Measurements from ENCODE around the gene GSTK1.

The GSTK1 gene

DNA sequence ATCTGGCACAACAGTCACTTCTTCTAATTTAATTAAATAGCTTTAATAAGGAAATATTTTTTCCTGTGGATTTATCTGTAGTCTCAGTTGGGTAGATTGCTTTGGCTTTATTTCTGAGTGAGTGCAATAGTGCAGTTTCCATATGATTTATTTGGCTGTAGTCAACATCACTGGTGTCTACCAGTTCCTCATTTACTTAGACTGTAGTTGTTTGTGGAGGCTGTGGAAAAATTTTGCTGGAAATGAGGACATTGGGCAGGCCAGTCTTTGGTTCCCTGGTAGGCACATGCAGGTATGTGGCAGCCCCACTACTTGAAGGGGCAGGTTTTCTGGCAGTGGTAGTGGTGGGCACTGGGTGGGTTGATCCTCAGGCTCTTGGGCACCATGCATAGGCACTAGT lies 25.9 kb upstream of the GSTK1 start:
- TF ChIP-seq, protein P1, sequence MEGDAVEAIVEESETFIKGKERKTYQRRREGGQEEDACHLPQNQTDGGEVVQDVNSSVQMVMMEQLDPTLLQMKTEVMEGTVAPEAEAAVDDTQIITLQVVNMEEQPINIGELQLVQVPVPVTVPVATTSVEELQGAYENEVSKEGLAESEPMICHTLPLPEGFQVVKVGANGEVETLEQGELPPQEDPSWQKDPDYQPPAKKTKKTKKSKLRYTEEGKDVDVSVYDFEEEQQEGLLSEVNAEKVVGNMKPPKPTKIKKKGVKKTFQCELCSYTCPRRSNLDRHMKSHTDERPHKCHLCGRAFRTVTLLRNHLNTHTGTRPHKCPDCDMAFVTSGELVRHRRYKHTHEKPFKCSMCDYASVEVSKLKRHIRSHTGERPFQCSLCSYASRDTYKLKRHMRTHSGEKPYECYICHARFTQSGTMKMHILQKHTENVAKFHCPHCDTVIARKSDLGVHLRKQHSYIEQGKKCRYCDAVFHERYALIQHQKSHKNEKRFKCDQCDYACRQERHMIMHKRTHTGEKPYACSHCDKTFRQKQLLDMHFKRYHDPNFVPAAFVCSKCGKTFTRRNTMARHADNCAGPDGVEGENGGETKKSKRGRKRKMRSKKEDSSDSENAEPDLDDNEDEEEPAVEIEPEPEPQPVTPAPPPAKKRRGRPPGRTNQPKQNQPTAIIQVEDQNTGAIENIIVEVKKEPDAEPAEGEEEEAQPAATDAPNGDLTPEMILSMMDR (IDR thresholded peaks at IDR 0.05; ENCODE audit: low read depth, low read length, missing control alignments): no peak
- no peak for DNase-seq (ENCODE audit: low read depth)
- H3K4me3 ChIP-seq (ENCODE audit: low read depth, low read length): no peak overlapping the region
- in situ Hi-C loops (cut with HindIII; ENCODE audit: low sequenced_read_pairs): no loop called here

DNA sequence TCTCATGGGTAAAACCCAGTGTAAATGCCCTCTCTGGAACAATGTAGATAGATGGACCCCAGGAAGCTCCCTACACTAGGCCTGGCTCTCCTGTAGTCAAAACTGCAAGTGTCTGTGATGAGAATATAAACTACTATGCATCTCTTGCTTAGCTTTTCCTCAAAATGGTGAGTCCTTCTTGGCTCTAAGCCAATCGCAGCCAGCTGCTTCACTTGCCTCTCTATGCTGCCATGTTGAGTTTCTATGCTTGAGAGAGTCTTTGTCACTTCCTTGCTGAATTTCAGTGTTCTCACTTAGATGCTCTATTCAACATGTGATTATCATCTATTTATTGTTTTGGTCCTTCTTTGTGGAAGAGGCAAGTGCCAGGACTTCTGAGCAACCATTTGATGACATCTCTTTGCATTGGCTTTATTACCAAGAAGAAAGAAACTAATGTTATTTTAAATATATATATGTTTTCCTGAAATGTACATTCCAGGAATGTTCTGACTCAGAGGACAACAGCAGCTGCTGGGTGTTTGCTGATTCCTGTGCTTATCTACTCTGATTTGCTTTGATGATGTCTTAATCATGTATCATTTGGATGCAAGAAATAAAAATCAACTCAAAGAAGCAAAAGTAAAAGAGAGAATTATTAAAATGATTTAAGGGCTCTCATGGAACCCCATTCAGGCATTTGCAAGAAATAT lies 24.8 kb upstream of the GSTK1 start:
- DNase-seq (ENCODE audit: low read depth): no peak
- TF ChIP-seq, protein P1 (IDR thresholded peaks at IDR 0.05; ENCODE audit: low read depth, low read length, missing control alignments): no peak
- in situ Hi-C loops (cut with HindIII; ENCODE audit: low sequenced_read_pairs): no loop called here
- no peak overlapping the region for H3K4me3 ChIP-seq (ENCODE audit: low read depth, low read length)

DNA sequence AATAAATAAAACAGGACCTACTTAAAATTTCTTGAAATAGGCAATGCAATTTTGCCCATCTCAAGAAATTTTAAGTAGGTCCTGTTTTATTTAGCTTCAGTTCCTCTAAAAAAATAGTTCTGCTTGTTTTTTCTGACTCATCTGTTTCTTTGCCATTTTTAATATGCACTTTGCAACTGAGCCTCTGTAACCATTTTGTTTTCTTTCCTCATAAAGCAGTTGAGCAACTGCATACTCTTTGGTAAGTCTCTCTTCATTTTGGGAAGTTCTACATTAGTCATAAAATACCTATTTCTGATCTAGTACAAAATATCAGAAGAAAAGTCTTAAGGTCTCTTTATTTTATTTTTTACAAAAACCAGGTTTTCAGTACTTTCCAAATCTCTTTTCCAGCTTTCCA lies 23.4 kb upstream of the GSTK1 start:
- in situ Hi-C loops (cut with HindIII; ENCODE audit: low sequenced_read_pairs): no loop called here
- no peak overlapping the region for H3K4me3 ChIP-seq (ENCODE audit: low read depth, low read length)
- TF ChIP-seq, protein P1 (IDR thresholded peaks at IDR 0.05; ENCODE audit: low read depth, low read length, missing control alignments): no peak
- DNase-seq (ENCODE audit: low read depth): no peak

DNA sequence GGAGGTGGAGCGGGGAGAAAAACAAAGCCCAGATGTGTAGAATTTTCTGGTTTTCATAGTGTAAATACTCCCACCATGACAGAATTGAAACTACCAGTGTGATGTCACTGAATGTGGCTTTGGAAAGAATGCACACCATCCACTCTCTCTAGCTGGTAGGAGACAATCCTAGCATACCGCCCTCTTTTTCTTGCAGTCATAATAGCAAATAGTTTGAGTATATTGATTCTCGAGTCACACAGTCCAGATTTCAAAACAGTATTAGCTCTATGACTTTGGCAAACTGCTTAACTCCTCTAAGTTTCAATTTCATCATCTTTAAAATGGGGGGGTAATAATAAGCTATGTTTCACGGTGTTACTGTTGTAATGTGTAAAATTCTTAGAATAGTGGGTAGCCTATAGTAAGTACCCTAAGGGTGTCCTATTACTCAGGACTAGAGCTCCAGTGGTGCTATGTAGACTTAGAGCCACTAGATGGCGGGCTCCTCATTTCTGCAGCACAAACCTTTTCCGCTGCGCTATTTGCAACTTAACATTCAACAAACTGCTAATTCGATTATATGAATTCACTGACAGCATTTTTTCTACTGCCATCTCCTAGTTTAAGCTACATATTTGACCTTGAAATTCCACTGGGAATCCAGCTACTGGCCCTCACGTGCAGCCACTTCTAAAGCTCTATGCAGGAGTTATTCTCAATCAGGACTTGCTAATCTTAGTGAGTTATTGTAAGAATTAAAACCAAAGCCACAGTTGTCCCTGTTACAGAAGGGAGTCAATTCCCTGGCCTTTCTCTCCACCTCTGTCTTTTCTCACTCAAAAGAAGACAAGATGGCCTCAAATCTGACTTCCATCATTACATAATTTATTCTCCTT lies 22.7 kb upstream of the GSTK1 start:
- no peak overlapping the region for H3K4me3 ChIP-seq (ENCODE audit: low read depth, low read length)
- TF ChIP-seq, protein P1 (IDR thresholded peaks at IDR 0.05; ENCODE audit: low read depth, low read length, missing control alignments): peak; percentile 93
- peak; percentile 79 for DNase-seq (ENCODE audit: low read depth)
- in situ Hi-C loops (cut with HindIII; ENCODE audit: low sequenced_read_pairs): no loop called here

DNA sequence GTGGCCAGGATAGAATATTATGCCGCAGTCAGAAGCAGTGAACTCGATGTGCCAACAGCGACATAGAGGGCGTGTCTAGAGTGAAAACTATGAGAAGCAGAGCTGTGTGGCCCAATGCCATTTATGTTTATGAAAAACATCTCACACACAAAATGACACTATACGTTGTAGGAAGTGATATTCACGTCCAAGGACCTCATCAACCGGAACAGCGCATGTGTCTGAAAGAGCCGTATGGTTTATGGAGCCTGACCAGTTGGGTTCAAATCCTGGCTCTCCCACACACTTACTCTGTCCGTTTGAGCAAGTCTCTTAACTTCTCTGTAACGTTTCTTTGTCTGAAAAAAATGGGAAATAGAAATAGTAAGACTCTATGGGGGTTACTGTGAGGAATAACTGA lies 20.9 kb upstream of the GSTK1 start:
- in situ Hi-C loops (cut with HindIII; ENCODE audit: low sequenced_read_pairs): no loop called here
- TF ChIP-seq, protein P1 (IDR thresholded peaks at IDR 0.05; ENCODE audit: low read depth, low read length, missing control alignments): no peak
- H3K4me3 ChIP-seq (ENCODE audit: low read depth, low read length): no peak overlapping the region
- no peak for DNase-seq (ENCODE audit: low read depth)

DNA sequence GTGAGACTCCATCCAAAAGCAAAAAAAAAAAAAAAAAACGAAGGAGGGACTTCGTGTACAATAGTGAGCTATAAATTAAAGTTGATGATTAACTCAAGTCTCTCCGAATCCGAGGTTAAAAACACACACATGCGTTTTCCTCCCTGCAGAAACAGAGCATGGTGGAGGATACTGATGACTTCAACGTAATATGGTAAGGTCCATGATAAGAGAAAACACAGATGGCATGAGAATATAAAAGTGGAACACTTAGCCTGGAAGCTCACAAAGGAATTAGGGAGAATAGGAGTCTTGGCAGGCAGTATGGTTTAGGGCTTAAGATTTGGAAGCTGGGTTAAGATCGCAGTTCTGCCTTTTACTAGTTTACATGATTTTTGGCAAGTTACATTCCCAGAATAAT lies 20.1 kb upstream of the GSTK1 start:
- no peak for DNase-seq (ENCODE audit: low read depth)
- in situ Hi-C loops (cut with HindIII; ENCODE audit: low sequenced_read_pairs): no loop called here
- no peak overlapping the region for H3K4me3 ChIP-seq (ENCODE audit: low read depth, low read length)
- TF ChIP-seq, protein P1 (IDR thresholded peaks at IDR 0.05; ENCODE audit: low read depth, low read length, missing control alignments): no peak

Measured in astrocyte of the cerebellum (primary cell).